GM10266 (cell line): ENCODE data around the gene TMC3.

Experiments
- DNase-seq: peaks from one replicate; pipeline ENCODE4 v3.0.0; 2012; ENCODE audit errors: extremely low spot score
- TF ChIP-seq, protein P1 (sequence below): IDR thresholded peaks from 2 replicates; pipeline ENCODE4 v1.5.1; 2012; ENCODE audit warnings: mild to moderate bottlenecking, low read depth; ENCODE audit not compliant: control insufficient read depth, insufficient read depth; ENCODE audit errors: missing control alignments

Gene TMC3

DNA sequence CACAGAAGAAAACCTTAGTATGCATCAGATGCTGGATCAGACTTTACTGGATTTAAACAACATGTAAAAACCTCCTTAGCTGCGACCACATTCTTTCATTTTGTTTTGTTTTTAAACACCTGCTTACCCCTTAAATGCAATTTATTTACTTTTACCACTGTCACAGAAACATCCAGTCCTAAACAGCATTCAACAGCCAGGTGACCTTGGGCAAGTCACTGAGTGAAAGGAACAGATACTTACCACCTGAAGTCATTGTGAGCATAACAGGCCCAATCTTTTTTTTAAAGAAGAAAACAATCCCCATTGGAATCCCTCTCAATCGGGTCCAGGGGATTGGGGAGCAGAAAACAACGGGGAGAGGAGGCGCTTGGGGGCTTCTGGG lies 50.5 kb downstream of the TMC3 start:
- TF ChIP-seq, protein P1, sequence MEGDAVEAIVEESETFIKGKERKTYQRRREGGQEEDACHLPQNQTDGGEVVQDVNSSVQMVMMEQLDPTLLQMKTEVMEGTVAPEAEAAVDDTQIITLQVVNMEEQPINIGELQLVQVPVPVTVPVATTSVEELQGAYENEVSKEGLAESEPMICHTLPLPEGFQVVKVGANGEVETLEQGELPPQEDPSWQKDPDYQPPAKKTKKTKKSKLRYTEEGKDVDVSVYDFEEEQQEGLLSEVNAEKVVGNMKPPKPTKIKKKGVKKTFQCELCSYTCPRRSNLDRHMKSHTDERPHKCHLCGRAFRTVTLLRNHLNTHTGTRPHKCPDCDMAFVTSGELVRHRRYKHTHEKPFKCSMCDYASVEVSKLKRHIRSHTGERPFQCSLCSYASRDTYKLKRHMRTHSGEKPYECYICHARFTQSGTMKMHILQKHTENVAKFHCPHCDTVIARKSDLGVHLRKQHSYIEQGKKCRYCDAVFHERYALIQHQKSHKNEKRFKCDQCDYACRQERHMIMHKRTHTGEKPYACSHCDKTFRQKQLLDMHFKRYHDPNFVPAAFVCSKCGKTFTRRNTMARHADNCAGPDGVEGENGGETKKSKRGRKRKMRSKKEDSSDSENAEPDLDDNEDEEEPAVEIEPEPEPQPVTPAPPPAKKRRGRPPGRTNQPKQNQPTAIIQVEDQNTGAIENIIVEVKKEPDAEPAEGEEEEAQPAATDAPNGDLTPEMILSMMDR, result no peak
- no peak for DNase-seq

DNA sequence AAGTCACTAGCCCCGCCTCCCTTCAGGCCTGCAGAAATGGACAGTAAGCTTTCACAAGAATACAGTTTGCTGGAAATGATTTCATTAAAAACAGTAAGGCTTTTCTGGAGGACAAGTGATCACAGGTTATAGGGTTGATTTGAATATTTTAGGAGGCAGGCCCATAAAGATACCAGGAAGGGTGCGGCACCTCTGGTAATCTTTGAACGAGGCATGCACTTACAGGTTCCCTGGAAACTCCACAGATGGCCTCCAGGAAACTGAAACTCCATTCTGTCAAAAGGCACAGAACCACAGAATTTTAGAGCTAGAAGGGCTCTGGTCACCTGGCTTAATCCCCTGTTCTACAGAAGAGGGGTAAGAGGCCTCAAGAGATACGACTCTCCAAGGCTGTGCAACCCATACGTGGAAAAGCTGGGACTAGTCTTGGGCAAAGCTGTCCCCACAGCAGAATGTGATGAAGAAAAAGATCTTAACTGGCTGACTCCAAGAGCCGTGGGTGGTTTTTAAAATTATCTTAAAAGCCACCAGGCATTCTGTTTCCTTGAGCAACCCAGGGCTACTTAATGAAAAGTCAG lies 51.2 kb downstream of the TMC3 start:
- no peak for DNase-seq
- TF ChIP-seq, protein P1, result no peak

DNA sequence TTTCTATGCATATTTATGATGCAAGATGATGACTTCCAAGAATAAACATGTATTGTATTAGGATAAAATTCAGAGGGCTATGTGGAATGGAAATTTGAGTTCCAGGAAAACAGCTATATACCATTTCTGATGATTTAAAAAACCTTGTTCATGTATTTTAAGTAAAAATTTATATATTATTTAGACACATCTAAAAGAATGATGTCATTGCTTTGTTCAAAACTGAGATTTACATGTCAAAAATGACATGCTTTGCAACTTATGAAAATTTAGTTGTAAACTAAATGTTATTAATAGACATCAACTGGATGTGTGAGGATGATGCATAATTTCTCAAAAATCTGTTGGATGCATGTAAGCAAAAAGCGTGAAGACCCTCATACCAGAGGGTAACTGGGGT lies 52.3 kb downstream of the TMC3 start:
- no peak for DNase-seq
- TF ChIP-seq, protein P1, result no peak

DNA sequence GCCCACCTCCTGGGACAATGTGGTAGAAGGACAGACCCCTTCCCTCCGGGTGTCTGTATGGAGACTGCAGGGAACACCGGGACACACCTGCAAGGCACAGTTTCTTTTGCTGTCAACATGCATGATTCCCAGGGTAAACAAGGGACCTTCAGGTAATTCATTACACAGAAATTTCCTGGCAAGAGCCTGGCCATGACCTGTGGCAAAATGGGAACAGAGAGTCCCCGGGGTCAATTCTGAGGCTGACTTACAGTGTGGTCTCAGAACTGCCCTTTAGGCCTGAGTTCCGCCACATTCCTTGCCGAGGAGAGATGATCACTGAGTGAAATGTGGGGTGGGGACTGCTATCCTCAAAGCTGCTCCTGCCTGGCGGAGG lies 56.4 kb downstream of the TMC3 start:
- TF ChIP-seq, protein P1, result no peak
- DNase-seq, result no peak

DNA sequence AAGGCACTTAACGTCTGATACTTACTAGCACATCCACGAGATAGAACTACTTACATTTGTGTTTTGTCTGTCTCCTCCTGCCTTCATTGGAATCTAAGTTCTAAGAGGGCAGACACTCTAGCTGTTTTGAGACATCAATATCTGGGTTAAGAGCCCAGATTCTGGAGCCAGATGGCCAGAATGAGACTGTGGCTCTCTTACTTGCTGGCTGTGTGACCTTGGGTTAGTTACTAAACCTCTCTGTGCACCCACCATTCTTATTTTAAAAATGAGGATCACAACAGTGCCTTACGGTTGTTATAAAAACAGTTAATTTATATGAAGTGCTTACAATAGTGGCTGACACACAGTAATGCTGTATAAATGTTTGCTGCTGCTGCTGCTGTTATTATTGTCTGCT lies 57.7 kb downstream of the TMC3 start:
- TF ChIP-seq, protein P1, result no peak
- no peak for DNase-seq

DNA sequence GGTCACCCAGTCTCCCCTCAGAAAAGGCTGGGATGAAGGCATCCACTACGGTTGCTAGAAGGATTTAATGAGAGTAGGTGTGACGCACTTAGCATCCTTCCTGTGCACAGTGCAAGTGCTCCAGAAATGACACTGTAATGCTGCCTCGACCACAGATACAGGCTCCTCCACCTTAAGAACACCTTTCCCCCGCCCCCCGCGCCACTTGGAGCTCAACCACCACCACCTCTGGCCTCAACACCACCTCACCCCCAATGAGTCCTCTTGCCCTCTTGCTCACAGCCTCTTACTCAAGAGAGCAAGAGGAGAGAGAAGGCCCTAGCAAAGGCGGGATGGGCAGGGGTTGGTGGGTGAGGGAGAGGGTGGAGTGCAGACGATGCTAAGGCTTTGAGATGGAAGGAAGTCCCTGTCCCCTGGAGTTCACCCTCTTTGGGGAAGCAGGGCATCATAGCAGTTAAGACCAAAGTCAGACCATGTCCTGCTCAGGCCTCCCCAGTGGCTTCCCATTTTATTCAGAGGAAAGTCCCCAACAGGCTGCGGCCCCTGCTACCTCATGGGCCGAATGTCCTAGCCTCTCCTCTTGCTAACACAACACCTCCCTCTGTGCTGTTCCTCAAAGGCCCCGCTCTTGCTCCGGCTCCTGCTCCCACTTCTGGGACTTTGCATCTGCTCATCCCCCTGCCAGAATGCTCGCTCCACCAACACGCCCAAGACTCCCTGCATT lies 58.4 kb downstream of the TMC3 start:
- TF ChIP-seq, protein P1, result no peak
- DNase-seq, result no peak

DNA sequence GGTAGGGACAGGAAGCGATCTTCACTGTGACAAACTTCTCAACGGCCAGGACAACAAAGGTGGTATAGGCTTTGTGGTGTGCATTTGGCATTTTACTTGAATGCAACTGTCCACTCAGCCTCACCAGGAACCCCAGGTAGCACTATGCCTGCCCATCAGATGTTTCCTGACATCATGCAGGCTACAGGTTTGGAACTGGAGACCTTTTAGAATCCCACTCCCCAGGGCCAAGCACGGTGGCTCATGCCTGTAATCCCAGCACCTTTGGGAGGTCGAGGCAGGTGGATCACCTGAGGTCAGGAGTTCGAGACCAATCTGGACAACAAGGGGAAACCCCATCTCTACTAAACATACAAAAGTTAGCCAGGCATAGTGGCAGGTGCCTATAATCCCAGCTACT lies 59.6 kb downstream of the TMC3 start:
- TF ChIP-seq, protein P1, result no peak

More for the DNA sequence above, 59.6 kb downstream of the TMC3 start:
- no peak for DNase-seq
